Right lobe of liver (tissue), 4 donors: ENCODE results near the gene SAPCD1.

Experiments
- POLR2A ChIP-seq: fragments of 450-650 bp; IDR thresholded peaks from one replicate; pipeline ENCODE4 v1.6.1; 2017; ENCODE audit warnings: antibody characterized with exemption, mild to moderate bottlenecking
- TF ChIP-seq, protein P1 (sequence below), 4 donors: fragments of 200-600 bp in 3 of 4; fragments of 450-650 bp in 1 of 4; IDR thresholded peaks; one replicate each; pipeline versions ENCODE4 v1.5.1 to v1.8.0; 2016 to 2022; ENCODE audit warnings: antibody characterized with exemption in 4 of 4, mild to moderate bottlenecking in 2 of 4
- donor health status: DM: no; HTN: no; CAD: no.
- donor health status: DM: no; HTN: no; CAD: no.
- donor health status: DM: no; HTN: yes; CAD: no.

- TF ChIP-seq POLR2A, result no peak
- TF ChIP-seq, protein P1, sequence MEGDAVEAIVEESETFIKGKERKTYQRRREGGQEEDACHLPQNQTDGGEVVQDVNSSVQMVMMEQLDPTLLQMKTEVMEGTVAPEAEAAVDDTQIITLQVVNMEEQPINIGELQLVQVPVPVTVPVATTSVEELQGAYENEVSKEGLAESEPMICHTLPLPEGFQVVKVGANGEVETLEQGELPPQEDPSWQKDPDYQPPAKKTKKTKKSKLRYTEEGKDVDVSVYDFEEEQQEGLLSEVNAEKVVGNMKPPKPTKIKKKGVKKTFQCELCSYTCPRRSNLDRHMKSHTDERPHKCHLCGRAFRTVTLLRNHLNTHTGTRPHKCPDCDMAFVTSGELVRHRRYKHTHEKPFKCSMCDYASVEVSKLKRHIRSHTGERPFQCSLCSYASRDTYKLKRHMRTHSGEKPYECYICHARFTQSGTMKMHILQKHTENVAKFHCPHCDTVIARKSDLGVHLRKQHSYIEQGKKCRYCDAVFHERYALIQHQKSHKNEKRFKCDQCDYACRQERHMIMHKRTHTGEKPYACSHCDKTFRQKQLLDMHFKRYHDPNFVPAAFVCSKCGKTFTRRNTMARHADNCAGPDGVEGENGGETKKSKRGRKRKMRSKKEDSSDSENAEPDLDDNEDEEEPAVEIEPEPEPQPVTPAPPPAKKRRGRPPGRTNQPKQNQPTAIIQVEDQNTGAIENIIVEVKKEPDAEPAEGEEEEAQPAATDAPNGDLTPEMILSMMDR (IDR thresholded peaks at IDR 0.05), result no peak
Observed at GRCh38 chr6:31784098-31784925, 21.9 kb downstream of the SAPCD1 start.
